HCT116 (cell line): ENCODE data around the gene TBC1D23. TPM values are rescaled to one million over a fixed set of nuclear protein-coding genes. Genes with fewer than 3 reads are reported as not detected.

Source experiments
- ATAC-seq: fragments of 200-7000 bp; cut with Tn5 transposase; 2 replicates; pipeline ENCODE4 v1.9.1; 2020; ENCODE audit warnings: mild to moderate bottlenecking, moderate library complexity
- BruUV-seq: library from RNA; stranded (reverse); fragments of 400-500 nt; replicated peaks from 2 replicates; lab custom pipeline; 2021; lab: Mats Ljungman, UMichigan
- CTCF ChIA-PET: fragments of 300-600 bp; sonication (Branson Sonifier 250); formaldehyde crosslinking; loops from one replicate; lab custom pipeline; 2021; ENCODE audit warnings: antibody characterized with exemption; lab: Charles Lee
- POLR2A ChIA-PET: fragments of 300-600, 350-600 bp; sonication (Branson Sonifier 250); formaldehyde crosslinking; loops from one replicate; lab custom pipeline; 2021; ENCODE audit warnings: antibody characterized with exemption; lab: Charles Lee
- RAD21 ChIA-PET, 2 experiments: fragments of 300-600 bp; sonication (Branson Sonifier 250); formaldehyde crosslinking; loops; one replicate each; lab custom pipeline; 2023; ENCODE audit warnings: low total read pairs in 2 of 2; ENCODE audit not compliant: uncharacterized antibody in 2 of 2, unreplicated experiment in 2 of 2, low non-redundant PET in 1 of 2; lab: Charles Lee
- DNase-seq: peaks from one replicate; pipeline ENCODE4 v3.0.0-alpha.2; 2010; ENCODE audit warnings: low read depth, low spot score
- H2AFZ ChIP-seq: fragments of 200-600 bp; shearing (Covaris generic), sonication (generic); 2 replicates; pipeline ENCODE4 v1.6.1; 2017; ENCODE audit warnings: low read depth, mixed run types, mixed read lengths, antibody characterized with exemption, low read length; ENCODE audit not compliant: poor library complexity, severe bottlenecking
- H3K27ac ChIP-seq: 2 replicates; pipeline ENCODE4 v1.5.1; 2012; ENCODE audit warnings: low read depth, low read length
- H3K27me3 ChIP-seq: fragments of 200-600 bp; sonication (generic); 2 replicates; pipeline ENCODE4 v1.6.1; 2016; ENCODE audit warnings: mixed run types, low read length, mixed read lengths; ENCODE audit not compliant: insufficient read depth
- H3K36me3 ChIP-seq, 2 experiments: fragments of 200-500 bp in 1 of 2; fragments of 200-600 bp in 1 of 2; sonication (Bioruptor generic) in 1 of 2; sonication (generic) in 1 of 2; 2 replicates each; pipeline versions ENCODE4 v1.5.1 to v1.6.1; 2014 to 2016; ENCODE audit warnings: low read length in 2 of 2, inconsistent platforms in 1 of 2, mixed read lengths in 1 of 2, mixed run types in 1 of 2; ENCODE audit not compliant: insufficient read depth in 2 of 2, control insufficient read depth in 1 of 2
- H3K4me1 ChIP-seq, 2 experiments: fragments of 200-600 bp in 1 of 2; sonication (generic) in 1 of 2; 2 replicates each; pipeline versions ENCODE4 v1.5.1 to v1.6.1; 2012 to 2017; ENCODE audit warnings: low read length in 2 of 2, inconsistent platforms in 1 of 2, mild to moderate bottlenecking in 1 of 2, mixed read lengths in 1 of 2, mixed run types in 1 of 2, moderate library complexity in 1 of 2; ENCODE audit not compliant: insufficient read depth in 2 of 2, control insufficient read depth in 1 of 2
- H3K4me2 ChIP-seq: fragments of 200-600 bp; sonication (generic); 2 replicates; pipeline ENCODE4 v1.6.1; 2017; ENCODE audit warnings: mixed run types, low read length, mixed read lengths
- H3K4me3 ChIP-seq, 2 experiments: fragments of 200-600 bp in 1 of 2; sonication (generic) in 1 of 2; replicated peaks in 1 of 2; 2 replicates each; pipeline ENCODE4 v1.5.1; 2011 to 2016; ENCODE audit warnings: low read length in 2 of 2, control low read depth in 1 of 2, low read depth in 1 of 2, mild to moderate bottlenecking in 1 of 2, mixed read lengths in 1 of 2, mixed run types in 1 of 2
- H3K79me2 ChIP-seq: fragments of 200-600 bp; sonication (generic); 2 replicates; pipeline ENCODE4 v1.6.1; 2017; ENCODE audit warnings: mild to moderate bottlenecking, mixed run types, low read length, moderate library complexity, mixed read lengths; ENCODE audit not compliant: insufficient read depth
- H3K9ac ChIP-seq: fragments of 200-600 bp; sonication (generic); 2 replicates; pipeline ENCODE4 v1.6.1; 2016; ENCODE audit warnings: low read length, mixed read lengths
- H3K9me2 ChIP-seq: fragments of 200-600 bp; sonication (generic), shearing (Covaris generic); 2 replicates; pipeline ENCODE4 v1.6.1; 2017; ENCODE audit warnings: mixed run types, mild to moderate bottlenecking, moderate library complexity; ENCODE audit not compliant: insufficient read depth
- H3K9me3 ChIP-seq, 2 experiments: fragments of 200-500 bp in 1 of 2; fragments of 200-600 bp in 1 of 2; sonication (Bioruptor generic) in 1 of 2; sonication (generic) in 1 of 2; 2 replicates each; pipeline ENCODE4 v1.6.1; 2014 to 2017; ENCODE audit warnings: low read length in 2 of 2, mixed read lengths in 2 of 2, inconsistent platforms in 1 of 2, low read depth in 1 of 2, mild to moderate bottlenecking in 1 of 2, mixed run types in 1 of 2, moderate library complexity in 1 of 2; ENCODE audit not compliant: control insufficient read depth in 1 of 2, insufficient read depth in 1 of 2
- H4K20me1 ChIP-seq: fragments of 200-600 bp; sonication (generic), shearing (Covaris generic); 2 replicates; pipeline ENCODE4 v1.6.1; 2017; ENCODE audit warnings: mixed run types, mild to moderate bottlenecking, moderate library complexity; ENCODE audit not compliant: insufficient read depth
- CBX3 ChIP-seq: IDR thresholded peaks from 2 replicates; pipeline ENCODE4 v1.6.1; 2012; ENCODE audit warnings: low read depth
- EGR1 ChIP-seq: IDR thresholded peaks from 2 replicates; pipeline ENCODE4 v1.6.1; 2012; ENCODE audit warnings: low read depth
- EZH2 ChIP-seq: fragments of 200-600 bp; sonication (generic); IDR thresholded peaks from 2 replicates; pipeline ENCODE4 v1.6.1; 2017; ENCODE audit warnings: antibody characterized with exemption, mixed run types
- JUND ChIP-seq: IDR thresholded peaks from 2 replicates; pipeline ENCODE4 v1.6.1; 2012
- MAX ChIP-seq: IDR thresholded peaks from 2 replicates; pipeline ENCODE4 v1.6.1; 2012
- POLR2A ChIP-seq: IDR thresholded peaks from 2 replicates; pipeline ENCODE4 v1.7.0; 2011; ENCODE audit warnings: borderline replicate concordance; ENCODE audit not compliant: insufficient read depth, insufficient read length; ENCODE audit errors: extremely low read depth
- POLR2AphosphoS5 ChIP-seq: IDR thresholded peaks from 2 replicates; pipeline ENCODE4 v1.6.1; 2011; ENCODE audit warnings: mild to moderate bottlenecking, low read depth, low read length, moderate library complexity
- RAD21 ChIP-seq: IDR thresholded peaks from 2 replicates; pipeline ENCODE4 v1.6.1; 2012; ENCODE audit warnings: low read depth, mild to moderate bottlenecking
- REST ChIP-seq: IDR thresholded peaks from 2 replicates; pipeline ENCODE4 v1.6.1; 2012; ENCODE audit warnings: low read depth
- SIN3A ChIP-seq: IDR thresholded peaks from 2 replicates; pipeline ENCODE4 v1.6.1; 2012; ENCODE audit warnings: low read depth
- SRF ChIP-seq: IDR thresholded peaks from 2 replicates; pipeline ENCODE4 v1.6.1; 2012; ENCODE audit warnings: low read depth
- TCF7L2 ChIP-seq: IDR thresholded peaks from 2 replicates; pipeline ENCODE4 v1.7.0; 2011; ENCODE audit warnings: borderline replicate concordance, inconsistent platforms; ENCODE audit not compliant: insufficient read depth, insufficient read length; ENCODE audit errors: extremely low read depth
- YY1 ChIP-seq: IDR thresholded peaks from 2 replicates; pipeline ENCODE4 v1.6.1; 2011; ENCODE audit warnings: low read length, low read depth, moderate library complexity, mild to moderate bottlenecking; ENCODE audit not compliant: insufficient replicate concordance; ENCODE audit errors: extremely low read depth
- ZNF274 ChIP-seq: fragments of 200-500 bp; sonication (Bioruptor generic); IDR thresholded peaks from 2 replicates; pipeline ENCODE4 v1.6.1; 2014; ENCODE audit warnings: mild to moderate bottlenecking, low read depth, low read length, inconsistent platforms
- intact Hi-C: fragments of 100-400 bp; cut with micrococcal nuclease; formaldehyde crosslinking; loops from 2 replicates; pipeline ENCODE4 v1.10.0; 2022
- total RNA-seq: library from RNA; stranded (reverse); gene quantifications from one replicate; pipeline ENCODE4 v1.2.1, GENCODE V29; 2021; ENCODE audit not compliant: unreplicated experiment

Gene TBC1D23
- total RNA-seq, 1 experiment from 2014 or later = 21.9 TPM

- POLR2A ChIA-PET = no interaction called here
- CTCF ChIA-PET = no interaction called here
- intact Hi-C loops = no loop called here
- TF ChIP-seq RAD21 (no peak), POLR2AphosphoS5 (no peak), TCF7L2 (no peak), YY1 (no peak)
- ATAC-seq = no peak
- Histone ChIP-seq H2AFZ (no peak overlapping the region), H3K4me2 (no peak overlapping the region), H3K27me3 (no peaks in the 10 kb centered on the region), H3K27ac (no peak overlapping the region), H3K4me1 (no peaks in the 10 kb centered on the region), H3K4me3 (no peak overlapping the region), H4K20me1 (no peaks in the 10 kb centered on the region), H3K9me3 (no peaks in the 10 kb centered on the region), H3K9ac (no peak overlapping the region), H3K9me2 (no peaks in the 10 kb centered on the region), H3K36me3 (no peaks in the 10 kb centered on the region), H3K79me2 (no peaks in the 10 kb centered on the region)
- BruUV-seq = no TSS peak
- RAD21 ChIA-PET = no interaction called here
- DNase-seq = no peak
Measured at GRCh38 chr3:100230710-100231109, 30.1 kb upstream of the TBC1D23 start.

DNA sequence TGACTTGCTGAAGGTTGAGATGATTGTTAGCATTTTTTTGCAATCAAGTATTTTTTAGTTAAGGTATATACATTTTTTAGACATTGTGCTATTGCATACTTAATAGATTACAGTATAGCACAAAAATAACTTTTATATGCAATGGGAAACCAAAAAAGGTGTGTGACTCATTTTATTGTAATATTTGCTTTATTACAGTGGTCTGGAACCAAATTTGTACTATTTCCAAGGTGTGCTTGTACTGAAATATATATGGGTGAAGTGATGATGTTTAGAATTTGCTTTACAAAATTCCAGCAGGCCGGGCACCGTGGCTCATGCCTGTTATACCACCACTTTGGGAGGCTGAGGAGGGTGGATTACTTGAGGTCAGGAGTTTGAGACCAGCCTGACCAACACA, 29.1 kb upstream of the TBC1D23 start:
- RAD21 ChIA-PET = no interaction called here
- no peaks in the 10 kb centered on the region for H3K79me2 ChIP-seq
- CTCF ChIA-PET = no interaction called here
- no peaks in the 10 kb centered on the region for H3K36me3 ChIP-seq
- H3K9me3 ChIP-seq = no peaks in the 10 kb centered on the region
- H4K20me1 ChIP-seq = no peaks in the 10 kb centered on the region
- no TSS peak for BruUV-seq
- intact Hi-C loops = no loop called here
- no peak overlapping the region for H3K27ac ChIP-seq
- POLR2A ChIA-PET = no interaction called here
- TF ChIP-seq SIN3A (no peak), MAX (no peak), SRF (no peak), CBX3 (no peak), RAD21 (no peak), EGR1 (no peak), REST (no peak), POLR2A (no peak), JUND (no peak), EZH2 (no peak), ZNF274 (no peak)
- TF ChIP-seq, all 23 proteins: peak for 0
- H3K9me2 ChIP-seq = no peaks in the 10 kb centered on the region
- no peak overlapping the region for H3K9ac ChIP-seq
- H3K4me1 ChIP-seq = no peaks in the 10 kb centered on the region
- no peak for ATAC-seq
- no peaks in the 10 kb centered on the region for H3K27me3 ChIP-seq
- no peak overlapping the region for H3K4me3 ChIP-seq
- H2AFZ ChIP-seq = no peak overlapping the region
- no peak for DNase-seq
- H3K4me2 ChIP-seq = no peak overlapping the region
